ENCODE data around the gene IQCN.

The IQCN gene

DNA sequence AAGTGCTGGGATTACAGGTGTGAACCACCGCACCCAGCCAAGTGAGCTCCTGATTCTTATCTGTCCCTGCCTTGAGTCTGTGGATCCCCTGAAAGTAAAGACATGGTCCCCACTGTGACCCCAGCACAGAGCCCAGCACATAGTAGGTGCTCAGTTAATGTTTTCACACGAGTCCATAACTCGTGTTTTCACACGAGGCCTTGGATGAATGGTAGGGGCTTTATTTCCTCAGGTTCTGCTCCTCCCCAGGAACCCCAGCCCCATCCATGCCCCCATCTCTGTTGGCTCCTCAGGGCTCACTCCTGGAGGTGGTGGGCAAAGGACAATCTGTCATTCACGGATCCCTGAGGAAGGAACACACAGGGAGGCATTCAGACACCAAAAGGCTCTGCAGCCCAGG, 24.4 kb downstream of the IQCN start:
- no peak overlapping the region for H3K4me3 ChIP-seq (ENCODE audit: low read depth, low read length)
- no peak for DNase-seq (ENCODE audit: low read depth)
- no peak for TF ChIP-seq CTCF (IDR thresholded peaks at IDR 0.05; ENCODE audit: low read depth, low read length, missing control alignments)
- in situ Hi-C loops (cut with HindIII; ENCODE audit: low sequenced_read_pairs) = no loop called here

- in situ Hi-C loops (cut with HindIII; ENCODE audit: low sequenced_read_pairs) = no loop called here
- no peak for DNase-seq (ENCODE audit: low read depth)
- H3K4me3 ChIP-seq (ENCODE audit: low read depth, low read length) = no peak overlapping the region
- no peak for TF ChIP-seq CTCF (IDR thresholded peaks at IDR 0.05; ENCODE audit: low read depth, low read length, missing control alignments)
Observed at GRCh38 chr19:18245297-18245696, 29.0 kb downstream of the IQCN start.

DNA sequence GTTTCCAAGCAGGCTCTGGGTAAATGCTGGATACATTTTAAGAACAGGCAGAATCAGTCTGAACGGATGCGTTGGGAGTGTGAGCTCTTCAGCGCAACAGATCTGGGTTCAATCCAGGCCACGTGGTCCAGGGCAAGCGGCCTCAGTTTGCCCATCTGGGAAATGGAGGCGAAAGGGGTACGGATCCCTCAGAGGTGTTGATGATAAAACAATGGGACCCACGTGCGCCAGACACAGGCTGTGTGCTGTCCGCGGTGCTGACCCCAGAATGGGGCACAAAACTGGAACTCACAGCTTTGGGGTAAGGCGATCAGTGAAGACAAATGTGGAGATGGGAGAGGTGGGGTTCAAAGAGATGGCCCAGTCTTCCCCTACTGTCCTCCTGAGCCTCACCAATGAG, 34.9 kb downstream of the IQCN start:
- DNase-seq (ENCODE audit: low read depth) = no peak
- TF ChIP-seq CTCF (IDR thresholded peaks at IDR 0.05; ENCODE audit: low read depth, low read length, missing control alignments) = no peak
- no peak overlapping the region for H3K4me3 ChIP-seq (ENCODE audit: low read depth, low read length)
- in situ Hi-C loops (cut with HindIII; ENCODE audit: low sequenced_read_pairs) = no loop called here

DNA sequence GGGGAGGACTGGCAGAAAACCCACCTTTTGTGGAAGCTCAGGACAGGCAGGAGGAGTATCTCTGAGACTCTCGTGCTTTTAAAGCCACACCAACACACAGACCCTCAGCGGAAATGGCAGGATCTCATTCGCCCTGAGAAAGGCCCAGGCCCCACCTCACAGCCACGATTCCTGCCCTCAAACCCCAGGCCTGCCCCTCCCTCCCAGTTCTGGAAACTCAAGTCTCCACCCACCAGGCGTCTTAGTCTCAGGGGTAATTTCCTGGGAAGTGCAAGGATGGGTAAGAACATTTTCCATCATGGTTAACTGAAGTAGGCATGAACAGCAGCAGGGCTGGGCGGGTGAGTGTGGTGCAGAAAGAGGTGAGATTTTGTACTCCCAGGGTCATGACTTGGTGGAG, 40.1 kb downstream of the IQCN start:
- in situ Hi-C loops (cut with HindIII; ENCODE audit: low sequenced_read_pairs) = loop anchor here (5.0 kb wide), 1 partner anchor 72 kb away; no protein-coding TSS in a partner anchor
- no peak for TF ChIP-seq CTCF (IDR thresholded peaks at IDR 0.05; ENCODE audit: low read depth, low read length, missing control alignments)
- H3K4me3 ChIP-seq (ENCODE audit: low read depth, low read length) = no peak overlapping the region
- no peak for DNase-seq (ENCODE audit: low read depth)

DNA sequence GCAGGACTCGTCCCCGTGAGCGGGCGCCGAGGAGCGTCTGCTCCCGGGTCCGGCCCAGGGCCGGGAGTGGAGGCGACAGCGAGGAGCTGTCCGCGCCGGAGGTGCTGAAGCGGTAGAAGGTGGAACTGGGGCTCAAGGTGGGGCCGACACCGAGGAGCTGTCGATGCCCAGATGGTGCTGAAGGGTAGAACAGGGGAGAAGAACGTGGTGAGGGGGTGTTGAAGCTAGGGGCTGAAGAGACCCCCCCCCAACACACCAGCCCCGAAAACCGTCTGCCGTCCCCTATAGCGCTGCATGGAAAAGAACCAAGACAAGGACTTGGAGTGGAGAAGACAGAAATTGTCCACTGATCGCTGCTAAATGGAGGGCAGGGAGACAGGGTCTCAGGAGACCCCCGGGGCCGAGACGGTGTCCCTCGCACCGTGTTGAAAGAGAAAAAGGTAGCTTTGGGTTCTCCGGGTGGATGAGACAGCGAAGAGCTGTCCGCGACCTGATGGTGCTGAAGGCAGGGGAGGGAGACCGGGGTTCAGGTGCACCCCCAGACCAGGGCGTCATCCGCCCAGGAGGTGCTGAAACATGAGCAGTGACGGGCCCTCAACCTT, 40.9 kb downstream of the IQCN start:
- no peak for DNase-seq (ENCODE audit: low read depth)
- in situ Hi-C loops (cut with HindIII; ENCODE audit: low sequenced_read_pairs) = loop anchor here (5.0 kb wide), 1 partner anchor 71 kb away; no protein-coding TSS in a partner anchor
- no peak overlapping the region for H3K4me3 ChIP-seq (ENCODE audit: low read depth, low read length)
- TF ChIP-seq CTCF (IDR thresholded peaks at IDR 0.05; ENCODE audit: low read depth, low read length, missing control alignments) = no peak

- TF ChIP-seq CTCF (IDR thresholded peaks at IDR 0.05; ENCODE audit: low read depth, low read length, missing control alignments) = no peak
- in situ Hi-C loops (cut with HindIII; ENCODE audit: low sequenced_read_pairs) = loop anchor here (5.0 kb wide), 1 partner anchor 70 kb away; no protein-coding TSS in a partner anchor
- no peak overlapping the region for H3K4me3 ChIP-seq (ENCODE audit: low read depth, low read length)
- DNase-seq (ENCODE audit: low read depth) = no peak
Observed at GRCh38 chr19:18232540-18233223, 41.6 kb downstream of the IQCN start.

Measured in astrocyte of the cerebellum (primary cell).